ENCODE data around the gene RHOBTB1.

Gene RHOBTB1

DNA sequence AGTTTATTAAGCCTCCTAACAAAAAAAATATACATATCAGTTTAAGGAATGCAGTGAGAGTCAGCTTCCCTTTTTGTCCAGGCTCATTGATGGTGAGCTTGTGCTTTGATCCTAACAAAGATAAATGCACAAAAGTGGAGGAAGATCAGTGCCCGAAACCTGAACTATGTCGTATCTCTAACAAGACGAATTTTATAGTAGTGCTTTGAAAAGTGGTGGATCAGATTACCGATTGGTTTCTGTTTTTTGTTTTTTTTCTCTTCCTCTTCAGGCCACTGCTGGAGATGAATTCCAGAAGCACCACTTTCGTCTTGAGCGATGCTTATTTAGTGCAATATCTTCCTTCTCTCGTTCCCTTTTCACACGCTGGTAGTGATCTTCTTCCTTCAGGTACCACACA is 72.8 kb downstream of the RHOBTB1 start:
- no peak for TF ChIP-seq EZH2phosphoT487 (IDR thresholded peaks at IDR 0.05; ENCODE audit: borderline replicate concordance, low read length)
- TF ChIP-seq, protein P1, sequence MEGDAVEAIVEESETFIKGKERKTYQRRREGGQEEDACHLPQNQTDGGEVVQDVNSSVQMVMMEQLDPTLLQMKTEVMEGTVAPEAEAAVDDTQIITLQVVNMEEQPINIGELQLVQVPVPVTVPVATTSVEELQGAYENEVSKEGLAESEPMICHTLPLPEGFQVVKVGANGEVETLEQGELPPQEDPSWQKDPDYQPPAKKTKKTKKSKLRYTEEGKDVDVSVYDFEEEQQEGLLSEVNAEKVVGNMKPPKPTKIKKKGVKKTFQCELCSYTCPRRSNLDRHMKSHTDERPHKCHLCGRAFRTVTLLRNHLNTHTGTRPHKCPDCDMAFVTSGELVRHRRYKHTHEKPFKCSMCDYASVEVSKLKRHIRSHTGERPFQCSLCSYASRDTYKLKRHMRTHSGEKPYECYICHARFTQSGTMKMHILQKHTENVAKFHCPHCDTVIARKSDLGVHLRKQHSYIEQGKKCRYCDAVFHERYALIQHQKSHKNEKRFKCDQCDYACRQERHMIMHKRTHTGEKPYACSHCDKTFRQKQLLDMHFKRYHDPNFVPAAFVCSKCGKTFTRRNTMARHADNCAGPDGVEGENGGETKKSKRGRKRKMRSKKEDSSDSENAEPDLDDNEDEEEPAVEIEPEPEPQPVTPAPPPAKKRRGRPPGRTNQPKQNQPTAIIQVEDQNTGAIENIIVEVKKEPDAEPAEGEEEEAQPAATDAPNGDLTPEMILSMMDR (IDR thresholded peaks at IDR 0.05; ENCODE audit: low read depth, low read length, poor library complexity, severe bottlenecking): no peak
- Histone ChIP-seq H3K9me2 (replicated peaks; ENCODE audit: control insufficient read depth, low read length) (no peaks in the 10 kb centered on the region), H3K36me3 (ENCODE audit: control insufficient read depth, low read length) (no peaks in the 10 kb centered on the region), H4K20me1 (ENCODE audit: control insufficient read depth, insufficient read depth, low read depth, low read length) (no peaks in the 10 kb centered on the region), H3K27me3 (ENCODE audit: control insufficient read depth, low read length) (peaks cover 3% of the 10 kb centered on the region; the same call in 1 of the 2 replicates), H3K4me1 (ENCODE audit: control insufficient read depth, low read length) (no peaks in the 10 kb centered on the region), H3K79me2 (ENCODE audit: control insufficient read depth, low read length) (no peaks in the 10 kb centered on the region), H3K4me2 (ENCODE audit: low read length) (no peak overlapping the region), H3F3A (ENCODE audit: control insufficient read depth, insufficient read depth) (no peaks in the 10 kb centered on the region), H3K27ac (ENCODE audit: low read depth, low read length) (no peak overlapping the region), H3K9me3 (ENCODE audit: control insufficient read depth, insufficient read depth, low read length) (no peaks in the 10 kb centered on the region), H3K4me3 (ENCODE audit: low read length) (no peak overlapping the region)

DNA sequence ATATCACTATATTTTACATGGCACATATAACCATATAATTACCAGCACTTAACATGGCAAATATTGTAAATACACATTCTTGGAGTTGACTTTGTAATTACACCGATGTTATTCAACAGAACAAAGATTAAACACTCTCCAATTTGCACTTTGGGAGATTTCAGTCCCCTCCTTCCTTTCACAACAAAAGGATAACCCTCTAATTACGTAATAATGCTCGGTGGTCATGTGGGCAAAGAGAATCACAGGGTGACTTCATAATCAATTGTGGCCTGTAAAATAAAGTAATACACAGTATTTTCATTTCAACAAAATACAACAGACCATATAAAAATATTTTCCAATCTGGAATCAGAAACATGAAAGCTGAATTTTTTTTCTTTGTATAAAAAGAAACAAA is 73.2 kb downstream of the RHOBTB1 start:
- Histone ChIP-seq H3K27ac (ENCODE audit: low read depth, low read length) (no peak overlapping the region), H3K9me3 (ENCODE audit: control insufficient read depth, insufficient read depth, low read length) (no peaks in the 10 kb centered on the region), H4K20me1 (ENCODE audit: control insufficient read depth, insufficient read depth, low read depth, low read length) (no peaks in the 10 kb centered on the region), H3K4me2 (ENCODE audit: low read length) (no peak overlapping the region), H3K79me2 (ENCODE audit: control insufficient read depth, low read length) (no peaks in the 10 kb centered on the region), H3F3A (ENCODE audit: control insufficient read depth, insufficient read depth) (no peaks in the 10 kb centered on the region), H3K9me2 (replicated peaks; ENCODE audit: control insufficient read depth, low read length) (no peaks in the 10 kb centered on the region), H3K36me3 (ENCODE audit: control insufficient read depth, low read length) (no peaks in the 10 kb centered on the region), H3K4me1 (ENCODE audit: control insufficient read depth, low read length) (no peaks in the 10 kb centered on the region), H3K4me3 (ENCODE audit: low read length) (no peak overlapping the region), H3K27me3 (ENCODE audit: control insufficient read depth, low read length) (peaks cover 5% of the 10 kb centered on the region; the same call in 1 of the 2 replicates)
- TF ChIP-seq EZH2phosphoT487 (IDR thresholded peaks at IDR 0.05; ENCODE audit: borderline replicate concordance, low read length): no peak
- TF ChIP-seq, protein P1 (IDR thresholded peaks at IDR 0.05; ENCODE audit: low read depth, low read length, poor library complexity, severe bottlenecking): no peak

DNA sequence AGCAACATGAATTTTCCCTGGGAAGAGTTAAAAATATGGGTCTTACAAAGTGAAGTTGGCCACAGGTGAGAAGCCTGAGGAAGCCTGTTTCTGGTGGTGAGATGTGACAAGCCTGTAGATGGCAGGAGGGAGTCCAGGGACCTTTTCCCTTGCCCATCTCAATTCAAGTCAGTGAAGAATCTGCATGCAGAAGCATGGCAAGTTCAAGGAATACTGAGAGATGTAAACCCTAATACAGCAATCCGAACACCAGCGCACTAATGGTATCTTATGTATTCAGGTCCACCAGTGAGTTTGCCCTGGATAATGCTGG is 73.6 kb downstream of the RHOBTB1 start:
- Histone ChIP-seq H3F3A (ENCODE audit: control insufficient read depth, insufficient read depth) (no peaks in the 10 kb centered on the region), H3K79me2 (ENCODE audit: control insufficient read depth, low read length) (no peaks in the 10 kb centered on the region), H3K27ac (ENCODE audit: low read depth, low read length) (no peak overlapping the region), H3K27me3 (ENCODE audit: control insufficient read depth, low read length) (peaks cover 5% of the 10 kb centered on the region; the same call in 1 of the 2 replicates), H3K4me2 (ENCODE audit: low read length) (no peak overlapping the region), H3K4me3 (ENCODE audit: low read length) (no peak overlapping the region), H3K9me2 (replicated peaks; ENCODE audit: control insufficient read depth, low read length) (no peaks in the 10 kb centered on the region), H3K9me3 (ENCODE audit: control insufficient read depth, insufficient read depth, low read length) (no peaks in the 10 kb centered on the region), H3K36me3 (ENCODE audit: control insufficient read depth, low read length) (no peaks in the 10 kb centered on the region), H4K20me1 (ENCODE audit: control insufficient read depth, insufficient read depth, low read depth, low read length) (no peaks in the 10 kb centered on the region), H3K4me1 (ENCODE audit: control insufficient read depth, low read length) (no peaks in the 10 kb centered on the region)
- TF ChIP-seq, protein P1 (IDR thresholded peaks at IDR 0.05; ENCODE audit: low read depth, low read length, poor library complexity, severe bottlenecking): no peak
- TF ChIP-seq EZH2phosphoT487 (IDR thresholded peaks at IDR 0.05; ENCODE audit: borderline replicate concordance, low read length): no peak

Measured in DOHH2 (cell line).